ENCODE data around the gene ZNF169. TPM values are rescaled to one million over a fixed set of nuclear protein-coding genes. Genes with fewer than 3 reads are reported as not detected.
"Not testable (repeated sequence)": the region's sequence is repeated elsewhere in the genome, so short reads cannot be mapped to it uniquely, and the experiment has no call there.

The ZNF169 gene
- total and polyA plus RNA-seq, 2 donors (not counting 1 experiment from before 2014, with no cell fraction given): 19.0 to 26.9 TPM

DNA sequence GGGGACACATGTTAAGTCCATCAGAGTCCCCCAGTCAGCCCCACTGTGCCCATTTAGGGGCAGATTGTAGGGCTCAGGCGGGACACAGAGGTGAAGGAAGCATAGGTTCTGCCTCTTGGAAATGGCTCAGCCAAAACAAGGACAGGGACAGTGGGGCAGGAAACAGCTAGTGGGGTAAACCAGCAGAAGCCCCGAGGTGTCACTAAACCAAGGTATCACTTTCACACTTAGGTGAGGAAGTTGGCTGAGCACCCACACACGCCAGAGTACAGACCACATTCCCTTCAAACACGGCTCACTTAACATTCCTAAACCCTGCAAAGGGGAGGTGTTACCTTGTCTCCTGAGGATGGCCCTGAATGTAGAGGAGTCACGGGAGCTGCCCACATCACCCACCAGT, 57.1 kb downstream of the ZNF169 start:
- DNase-seq; H3K9me3 ChIP-seq (ENCODE audit: control extremely low read depth in 1 of 3, control insufficient read depth in 2 of 3, insufficient read depth in 1 of 3, low read length in 2 of 3); H3K9me3 Mint-ChIP-seq (ENCODE audit: insufficient read depth); H3K27me3 Mint-ChIP-seq; H3K36me3 ChIP-seq (replicated peaks in 1 of 2; ENCODE audit: control extremely low read depth in 1 of 2, control insufficient read depth in 1 of 2, extremely low read depth in 1 of 2, insufficient read depth in 2 of 2, low read length in 1 of 2); H3K4me2 ChIP-seq (replicated peaks; ENCODE audit: low read depth, low read length, poor library complexity, severe bottlenecking); H3K4me3 Mint-ChIP-seq; H2AFZ ChIP-seq (ENCODE audit: insufficient read depth, low read depth, low read length, poor library complexity, severe bottlenecking); POLR2A ChIA-PET; intact Hi-C loops (cut with micrococcal nuclease); H3K27me3 ChIP-seq (replicated peaks in 1 of 4; ENCODE audit: control extremely low read depth in 1 of 4, control insufficient read depth in 3 of 4, insufficient read depth in 4 of 4, low read length in 3 of 4); ATAC-seq (ENCODE audit: low read depth); H3K79me2 ChIP-seq (ENCODE audit: control insufficient read depth, insufficient read depth, low read length); H3K27ac Mint-ChIP-seq; H3K4me1 ChIP-seq (ENCODE audit: control insufficient read depth in 2 of 2, insufficient read depth in 2 of 2, low read length in 2 of 2); H3K4me3 ChIP-seq (ENCODE audit: control extremely low read depth in 1 of 5, extremely low read depth in 1 of 5, insufficient read depth in 1 of 5, low read depth in 2 of 5, low read length in 4 of 5); H3K27ac ChIP-seq (ENCODE audit: low read length in 2 of 2); H3K4me1 Mint-ChIP-seq; CTCF ChIA-PET; H3K9ac ChIP-seq (ENCODE audit: low read length); H4K20me1 ChIP-seq (ENCODE audit: control insufficient read depth, insufficient read depth, low read length, poor library complexity, severe bottlenecking): not testable (repeated sequence)
- no CpG with 5 or more reads among the region's 5 CpGs for WGBS (ENCODE audit: insufficient coverage)

DNA sequence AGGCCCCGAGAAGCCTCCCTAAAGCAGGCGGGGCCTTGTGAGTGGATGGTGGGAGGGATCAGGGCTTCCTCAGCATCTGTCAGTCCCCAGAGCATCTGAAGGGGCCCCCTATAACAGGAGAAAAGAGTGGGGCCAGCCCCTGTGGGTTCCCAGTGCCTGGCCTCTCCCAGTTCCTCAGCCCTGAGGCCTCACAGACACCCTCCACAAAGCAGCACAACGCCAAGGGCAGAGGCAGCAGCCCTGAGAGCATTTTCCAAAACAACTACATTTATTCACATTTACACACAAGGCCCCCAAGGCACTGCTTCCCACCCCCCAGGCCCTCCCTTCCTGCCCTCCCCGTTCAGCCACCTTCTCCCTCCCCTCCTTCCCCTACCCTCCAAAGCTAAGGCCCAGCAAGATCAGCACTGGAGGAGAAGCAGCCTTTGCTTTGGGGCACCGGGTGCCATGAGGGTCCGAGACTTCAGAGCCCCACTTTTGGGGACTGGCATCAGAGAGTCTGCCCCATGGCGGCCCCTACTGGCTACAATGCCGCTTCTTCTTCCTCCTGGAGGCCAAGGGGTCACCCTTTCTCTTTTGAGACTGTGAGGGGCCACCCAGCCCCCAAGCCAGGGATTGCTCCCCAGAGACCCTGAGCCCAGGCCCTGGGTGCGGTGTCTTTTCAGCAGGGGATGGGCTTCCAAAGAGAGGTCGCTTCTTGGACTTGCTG, 59.0 kb downstream of the ZNF169 start:
- no CpG with 5 or more reads among the region's 10 CpGs for WGBS (ENCODE audit: insufficient coverage)
- H3K27me3 ChIP-seq (replicated peaks in 1 of 4; ENCODE audit: control extremely low read depth in 1 of 4, control insufficient read depth in 3 of 4, insufficient read depth in 4 of 4, low read length in 3 of 4); H3K4me3 ChIP-seq (ENCODE audit: control extremely low read depth in 1 of 5, extremely low read depth in 1 of 5, insufficient read depth in 1 of 5, low read depth in 2 of 5, low read length in 4 of 5); H3K4me2 ChIP-seq (replicated peaks; ENCODE audit: low read depth, low read length, poor library complexity, severe bottlenecking); H3K27me3 Mint-ChIP-seq; H3K79me2 ChIP-seq (ENCODE audit: control insufficient read depth, insufficient read depth, low read length); DNase-seq; H3K4me3 Mint-ChIP-seq; H3K27ac Mint-ChIP-seq; H3K36me3 ChIP-seq (replicated peaks in 1 of 2; ENCODE audit: control extremely low read depth in 1 of 2, control insufficient read depth in 1 of 2, extremely low read depth in 1 of 2, insufficient read depth in 2 of 2, low read length in 1 of 2); CTCF ChIA-PET; POLR2A ChIA-PET; intact Hi-C loops (cut with micrococcal nuclease); H3K4me1 ChIP-seq (ENCODE audit: control insufficient read depth in 2 of 2, insufficient read depth in 2 of 2, low read length in 2 of 2); ATAC-seq (ENCODE audit: low read depth); H3K9me3 Mint-ChIP-seq (ENCODE audit: insufficient read depth); H3K9ac ChIP-seq (ENCODE audit: low read length); H2AFZ ChIP-seq (ENCODE audit: insufficient read depth, low read depth, low read length, poor library complexity, severe bottlenecking); H3K27ac ChIP-seq (ENCODE audit: low read length in 2 of 2); H3K4me1 Mint-ChIP-seq; H4K20me1 ChIP-seq (ENCODE audit: control insufficient read depth, insufficient read depth, low read length, poor library complexity, severe bottlenecking); H3K9me3 ChIP-seq (ENCODE audit: control extremely low read depth in 1 of 3, control insufficient read depth in 2 of 3, insufficient read depth in 1 of 3, low read length in 2 of 3): not testable (repeated sequence)

DNA sequence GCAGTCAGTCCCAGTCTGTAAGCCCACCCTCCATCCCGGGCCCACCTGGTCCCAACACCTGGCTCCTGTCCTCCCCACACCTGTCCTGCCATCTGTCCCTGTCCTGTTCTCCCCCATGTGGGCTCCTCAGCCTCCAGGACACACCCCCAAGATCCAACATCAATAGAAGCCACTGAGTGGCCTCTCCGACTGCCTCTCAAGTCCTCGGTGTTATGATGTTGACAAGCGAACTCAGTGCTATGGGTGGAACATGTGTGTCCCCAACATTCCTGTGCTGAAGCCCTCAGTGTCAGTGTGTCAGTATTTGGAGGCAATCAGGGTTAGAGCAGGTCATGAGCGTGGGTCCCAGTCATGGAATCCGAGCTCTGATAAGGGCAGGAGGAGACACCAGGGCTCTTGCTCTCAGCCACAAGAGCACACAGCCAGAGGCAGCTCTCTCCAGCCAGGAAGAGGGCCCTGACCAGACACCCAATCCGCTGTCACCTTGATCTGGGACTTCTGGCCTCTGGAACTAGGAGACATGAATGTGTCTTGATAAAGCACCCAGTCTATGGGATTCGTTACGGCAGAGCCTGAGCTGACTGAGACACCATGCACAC, 63.3 kb downstream of the ZNF169 start:
- H3K4me2 ChIP-seq (replicated peaks; ENCODE audit: low read depth, low read length, poor library complexity, severe bottlenecking); H4K20me1 ChIP-seq (ENCODE audit: control insufficient read depth, insufficient read depth, low read length, poor library complexity, severe bottlenecking); H3K4me3 Mint-ChIP-seq; ATAC-seq (ENCODE audit: low read depth); CTCF ChIA-PET; H3K27me3 Mint-ChIP-seq; DNase-seq; H3K27ac ChIP-seq (ENCODE audit: low read length in 2 of 2); H3K4me1 Mint-ChIP-seq; H3K9me3 ChIP-seq (ENCODE audit: control extremely low read depth in 1 of 3, control insufficient read depth in 2 of 3, insufficient read depth in 1 of 3, low read length in 2 of 3); H3K27me3 ChIP-seq (replicated peaks in 1 of 4; ENCODE audit: control extremely low read depth in 1 of 4, control insufficient read depth in 3 of 4, insufficient read depth in 4 of 4, low read length in 3 of 4); H3K9ac ChIP-seq (ENCODE audit: low read length); H2AFZ ChIP-seq (ENCODE audit: insufficient read depth, low read depth, low read length, poor library complexity, severe bottlenecking); H3K79me2 ChIP-seq (ENCODE audit: control insufficient read depth, insufficient read depth, low read length); POLR2A ChIA-PET; H3K9me3 Mint-ChIP-seq (ENCODE audit: insufficient read depth); H3K4me3 ChIP-seq (ENCODE audit: control extremely low read depth in 1 of 5, extremely low read depth in 1 of 5, insufficient read depth in 1 of 5, low read depth in 2 of 5, low read length in 4 of 5); H3K4me1 ChIP-seq (ENCODE audit: control insufficient read depth in 2 of 2, insufficient read depth in 2 of 2, low read length in 2 of 2); H3K27ac Mint-ChIP-seq; H3K36me3 ChIP-seq (replicated peaks in 1 of 2; ENCODE audit: control extremely low read depth in 1 of 2, control insufficient read depth in 1 of 2, extremely low read depth in 1 of 2, insufficient read depth in 2 of 2, low read length in 1 of 2); intact Hi-C loops (cut with micrococcal nuclease): not testable (repeated sequence)
- no CpG with 5 or more reads among the region's 9 CpGs for WGBS (ENCODE audit: insufficient coverage)

DNA sequence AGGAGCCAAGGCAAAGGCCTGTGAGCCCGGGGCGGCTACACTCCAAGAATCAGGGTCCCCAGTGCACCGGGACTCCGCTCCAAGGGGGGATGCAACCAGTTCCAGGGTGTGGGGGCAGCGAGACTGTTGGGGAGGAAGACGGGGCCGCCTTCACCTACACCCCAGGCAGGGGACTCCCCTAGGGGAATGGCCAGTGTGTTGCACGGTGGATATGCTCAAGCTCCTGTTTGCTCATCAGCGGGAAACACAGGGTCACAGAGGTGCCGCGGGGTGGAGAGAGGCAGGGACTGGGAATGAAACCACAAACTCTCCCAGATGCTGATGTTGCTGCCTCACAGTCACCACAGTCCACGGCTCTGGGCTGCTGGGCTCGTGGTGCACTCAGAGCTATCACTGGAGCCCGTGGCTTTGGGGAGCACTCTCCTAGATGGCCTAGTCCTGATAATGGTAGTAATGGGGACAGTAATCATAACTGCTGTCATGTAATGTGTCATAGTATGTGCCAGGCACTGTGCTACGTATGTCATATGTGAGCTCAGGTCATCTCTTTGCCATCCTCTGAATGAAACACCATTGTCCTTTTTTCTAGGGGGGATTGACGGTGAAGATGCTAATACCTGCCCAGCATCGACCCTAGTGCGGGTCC, 64.2 kb downstream of the ZNF169 start:
- POLR2A ChIA-PET; H3K4me1 Mint-ChIP-seq; H3K4me1 ChIP-seq (ENCODE audit: control insufficient read depth in 2 of 2, insufficient read depth in 2 of 2, low read length in 2 of 2); ATAC-seq (ENCODE audit: low read depth); H2AFZ ChIP-seq (ENCODE audit: insufficient read depth, low read depth, low read length, poor library complexity, severe bottlenecking); intact Hi-C loops (cut with micrococcal nuclease); DNase-seq; H3K36me3 ChIP-seq (replicated peaks in 1 of 2; ENCODE audit: control extremely low read depth in 1 of 2, control insufficient read depth in 1 of 2, extremely low read depth in 1 of 2, insufficient read depth in 2 of 2, low read length in 1 of 2); H3K4me2 ChIP-seq (replicated peaks; ENCODE audit: low read depth, low read length, poor library complexity, severe bottlenecking); H3K4me3 ChIP-seq (ENCODE audit: control extremely low read depth in 1 of 5, extremely low read depth in 1 of 5, insufficient read depth in 1 of 5, low read depth in 2 of 5, low read length in 4 of 5); H4K20me1 ChIP-seq (ENCODE audit: control insufficient read depth, insufficient read depth, low read length, poor library complexity, severe bottlenecking); H3K27me3 Mint-ChIP-seq; H3K79me2 ChIP-seq (ENCODE audit: control insufficient read depth, insufficient read depth, low read length); H3K9me3 Mint-ChIP-seq (ENCODE audit: insufficient read depth); H3K27me3 ChIP-seq (replicated peaks in 1 of 4; ENCODE audit: control extremely low read depth in 1 of 4, control insufficient read depth in 3 of 4, insufficient read depth in 4 of 4, low read length in 3 of 4); H3K27ac ChIP-seq (ENCODE audit: low read length in 2 of 2); CTCF ChIA-PET; H3K9me3 ChIP-seq (ENCODE audit: control extremely low read depth in 1 of 3, control insufficient read depth in 2 of 3, insufficient read depth in 1 of 3, low read length in 2 of 3); H3K27ac Mint-ChIP-seq; H3K4me3 Mint-ChIP-seq; H3K9ac ChIP-seq (ENCODE audit: low read length): not testable (repeated sequence)
- WGBS (ENCODE audit: insufficient coverage): 97% methylated on average over 5 of the region's 18 CpGs

Data from B cell (primary cell).